Stimulated activated CD8-positive, alpha-beta memory T cell treated with anti-CD3 and anti-CD28 coated beads, Interleukin-12 subunit alpha, Interleukin-12 subunit beta, amount 100 ng/mL, for 1 hour (primary cell): ENCODE data around the gene MTOR.

Source experiments
- DNase-seq: peaks from one replicate; pipeline ENCODE4 v3.0.0-alpha.2; 2020; ENCODE audit warnings: low read depth

The MTOR gene

DNA sequence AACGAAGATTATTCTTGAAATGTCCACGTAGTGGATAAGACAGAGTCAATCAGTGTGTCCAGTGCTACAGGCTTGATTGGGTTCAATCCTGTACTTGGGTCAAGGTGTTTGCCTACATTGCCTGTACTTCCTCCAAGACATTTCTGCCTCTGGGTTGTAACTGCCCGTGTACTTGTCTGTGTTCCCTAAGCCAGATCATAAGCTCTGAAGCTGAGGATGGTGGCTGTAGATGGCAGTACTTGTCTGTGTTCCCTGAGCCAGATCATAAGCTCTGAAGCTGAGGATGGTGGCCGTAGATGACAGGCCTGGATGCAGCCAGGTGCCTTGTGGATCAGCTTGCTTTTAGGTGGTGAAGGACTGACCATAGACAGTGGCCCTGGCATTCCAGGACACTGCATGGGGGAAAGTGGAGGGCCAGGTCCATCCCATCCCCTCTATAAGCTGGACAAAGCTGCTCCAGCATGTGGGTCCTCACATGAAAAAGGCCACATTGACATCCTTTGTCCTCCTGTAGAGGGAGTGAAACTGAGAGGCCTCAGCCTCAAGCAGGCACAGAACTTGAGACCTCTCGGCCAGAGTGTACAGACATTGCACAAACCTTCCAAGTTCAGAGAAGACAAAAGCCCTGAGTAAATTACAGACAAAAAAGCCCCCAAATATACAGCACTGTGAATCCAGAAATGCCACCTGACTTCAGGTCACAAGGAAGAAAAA, 200.5 kb downstream of the MTOR start:
- no peak for DNase-seq

DNA sequence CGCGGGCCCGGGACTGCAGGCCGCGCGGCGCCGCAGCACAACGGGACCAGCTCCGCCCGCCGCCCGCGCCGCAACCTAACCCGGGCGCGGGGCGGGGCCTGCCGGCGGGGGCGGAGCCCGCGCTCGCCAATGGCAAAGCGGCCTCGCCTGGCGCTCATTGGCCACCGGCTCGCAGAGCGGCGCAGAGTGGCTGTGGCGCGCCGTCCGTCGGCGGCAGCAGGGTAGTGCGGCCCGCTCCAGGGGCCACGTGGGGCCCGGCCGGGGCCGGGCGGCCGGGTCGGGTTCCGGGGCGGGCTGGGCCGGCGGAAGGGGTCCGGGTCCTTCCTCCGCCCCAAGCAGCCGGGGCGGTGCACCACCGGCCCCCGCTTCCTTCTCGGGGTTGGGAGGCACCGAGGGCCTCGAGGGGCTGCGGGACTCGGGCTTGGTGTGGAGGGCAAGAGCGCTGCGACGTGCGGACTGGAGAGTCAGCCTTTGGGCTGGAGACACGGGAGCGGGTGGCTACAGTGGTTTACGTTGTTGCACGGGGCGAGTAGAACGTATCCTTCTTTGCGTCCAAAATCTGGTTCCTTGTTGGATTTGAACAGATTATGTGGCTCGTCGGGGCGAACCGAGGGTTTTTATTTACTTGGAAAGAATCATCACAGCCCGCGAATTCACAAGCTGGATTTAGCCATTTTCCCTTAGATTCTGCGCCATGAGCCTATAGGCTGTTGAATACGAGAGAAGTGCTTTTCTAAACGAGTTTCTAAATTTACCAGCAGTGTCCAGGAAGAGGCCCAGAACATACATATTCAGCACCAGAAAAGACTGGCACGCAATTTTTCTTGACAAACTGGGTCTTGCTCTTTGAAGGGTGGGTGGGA, 202.2 kb downstream of the MTOR start, which contains the start of gene SRM:
TSS of gene SRM (minus strand) at position 51 of the 863 bp plus-strand sequence. CDS start 75 bp downstream, outside the sequence.
- DNase-seq, result peak; percentile 75

GRCh38 chr1:11059155-11059967, 203.0 kb downstream of the MTOR start:
- no peak for DNase-seq

- DNase-seq, result no peak
Measured at GRCh38 chr1:11058595-11059154, 203.7 kb downstream of the MTOR start.

DNA sequence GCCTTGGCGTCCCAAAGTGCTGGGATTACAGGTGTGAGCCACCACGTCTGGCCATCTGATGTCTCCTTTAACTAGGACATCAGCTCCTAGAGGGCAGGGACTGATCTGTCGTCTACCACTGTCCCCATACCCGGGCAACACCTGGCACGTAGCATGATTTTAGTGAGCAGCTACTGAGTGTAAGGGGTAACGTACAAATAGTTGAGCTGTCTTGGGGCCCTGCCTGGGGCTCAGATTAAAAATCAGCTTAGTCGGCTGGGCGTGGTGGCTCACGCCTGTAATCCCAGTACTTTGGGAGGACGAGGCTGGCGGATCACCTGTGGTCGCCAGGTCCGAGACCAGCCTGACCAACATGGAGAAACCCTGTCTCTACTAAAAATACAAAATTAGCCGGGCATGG, 204.3 kb downstream of the MTOR start:
- no peak for DNase-seq

DNA sequence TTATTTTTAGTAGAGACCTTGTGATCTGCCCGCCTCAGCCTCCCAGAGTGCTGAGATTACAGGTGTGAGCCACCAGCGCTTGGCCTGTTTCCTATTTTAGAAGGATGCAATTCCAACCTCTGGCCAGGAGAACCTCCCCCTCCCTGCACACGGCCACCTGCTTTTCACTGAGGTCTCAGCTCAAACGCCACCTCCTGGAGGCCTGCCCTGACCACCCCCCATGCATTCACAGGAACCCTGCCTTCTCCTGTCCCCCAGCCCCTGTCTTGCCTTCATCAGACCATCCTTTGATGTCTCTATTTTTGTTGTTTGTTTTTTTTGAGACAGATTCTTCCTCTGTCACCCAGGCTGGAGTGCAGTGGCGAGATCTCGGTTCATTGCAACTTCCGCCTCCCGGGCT, 204.9 kb downstream of the MTOR start:
- no peak for DNase-seq
